Lung (tissue), 12 donors: ENCODE data around the gene SMU1. TPM values are rescaled to one million over a fixed set of nuclear protein-coding genes. Genes with fewer than 3 reads are reported as not detected.

Source experiments
- ATAC-seq: fragments of 200-7000 bp; cut with Tn5 transposase; one replicate; pipeline ENCODE4 v1.9.1; 2020; ENCODE audit warnings: moderate number of reproducible peaks; ENCODE audit not compliant: insufficient read depth, low FRiP score
- DNase-seq, 3 donors: peaks; one replicate each; pipeline ENCODE4 v3.0.0-alpha.2; 2013 to 2017
- H3K27ac ChIP-seq, 2 donors: one replicate each; pipeline ENCODE4 v1.5.1; 2013; ENCODE audit warnings: mild to moderate bottlenecking in 2 of 2, moderate library complexity in 2 of 2, control low read depth in 1 of 2, inconsistent platforms in 1 of 2, low read depth in 1 of 2, low read length in 1 of 2
- H3K27me3 ChIP-seq, 3 donors: one replicate each; pipeline ENCODE4 v1.5.1; 2013; ENCODE audit warnings: low read length in 2 of 3; ENCODE audit not compliant: control insufficient read depth in 3 of 3, insufficient read depth in 3 of 3
- H3K36me3 ChIP-seq, 4 donors: one replicate each; pipeline ENCODE4 v1.5.1; 2013; ENCODE audit warnings: low read length in 4 of 4, mild to moderate bottlenecking in 1 of 4, moderate library complexity in 1 of 4; ENCODE audit not compliant: control insufficient read depth in 4 of 4, insufficient read depth in 4 of 4
- H3K4me1 ChIP-seq, 5 donors: one replicate each; pipeline ENCODE4 v1.5.1; 2013; ENCODE audit warnings: low read length in 5 of 5, mild to moderate bottlenecking in 2 of 5, moderate library complexity in 1 of 5; ENCODE audit not compliant: control insufficient read depth in 5 of 5, insufficient read depth in 5 of 5
- H3K4me3 ChIP-seq: one replicate; pipeline ENCODE4 v1.5.1; 2013; ENCODE audit warnings: mild to moderate bottlenecking, control low read depth, moderate library complexity
- H3K9ac ChIP-seq, 2 donors: one replicate each; pipeline ENCODE4 v1.5.1; 2013; ENCODE audit warnings: low read length in 2 of 2, control low read depth in 1 of 2; ENCODE audit not compliant: insufficient read depth in 1 of 2
- H3K9me3 ChIP-seq, 4 donors: one replicate each; pipeline ENCODE4 v1.5.1; 2013; ENCODE audit warnings: low read length in 3 of 4, mild to moderate bottlenecking in 1 of 4, moderate library complexity in 1 of 4; ENCODE audit not compliant: control insufficient read depth in 4 of 4, insufficient read depth in 3 of 4
- WGBS, 2 donors: extraction: QIAGEN DNeasy Blood & Tissue Kit; methylation state at CpG; one replicate each; pipeline ENCODE4 v1.1.7; 2013; 5-methylcytosine and 5-hydroxymethylcytosine counted together
- polyA plus RNA-seq, 2 donors: library from polyadenylated mRNA; stranded (reverse); fragments of 200-250 nt; gene quantifications; one replicate each; pipeline ENCODE4 v1.2.1, GENCODE V29; 2013
- total RNA-seq, 2 donors: library from RNA; depleted of rRNA in 1 of 2; stranded (reverse); fragments of >200 nt in 1 of 2; gene quantifications; one replicate each; pipeline ENCODE4 v1.2.1, GENCODE V29; 2014 to 2021
- TF ChIP-seq, protein P1 (sequence below): IDR thresholded peaks from 2 replicates; pipeline ENCODE4 v1.5.1; 2012; ENCODE audit warnings: mild to moderate bottlenecking; ENCODE audit errors: control extremely low read depth, extremely low read depth
- donor health status: control.
- donor health status: control.
- donor health status: Bipolar disorder and iron deficiency.
- donor health status: healthy.
- donor health status: DM: yes; HTN: yes; CAD: no.

SMU1 gene
- total and polyA plus RNA-seq, 4 donors = 7.3 to 27.4 (median 14.8) TPM

DNA sequence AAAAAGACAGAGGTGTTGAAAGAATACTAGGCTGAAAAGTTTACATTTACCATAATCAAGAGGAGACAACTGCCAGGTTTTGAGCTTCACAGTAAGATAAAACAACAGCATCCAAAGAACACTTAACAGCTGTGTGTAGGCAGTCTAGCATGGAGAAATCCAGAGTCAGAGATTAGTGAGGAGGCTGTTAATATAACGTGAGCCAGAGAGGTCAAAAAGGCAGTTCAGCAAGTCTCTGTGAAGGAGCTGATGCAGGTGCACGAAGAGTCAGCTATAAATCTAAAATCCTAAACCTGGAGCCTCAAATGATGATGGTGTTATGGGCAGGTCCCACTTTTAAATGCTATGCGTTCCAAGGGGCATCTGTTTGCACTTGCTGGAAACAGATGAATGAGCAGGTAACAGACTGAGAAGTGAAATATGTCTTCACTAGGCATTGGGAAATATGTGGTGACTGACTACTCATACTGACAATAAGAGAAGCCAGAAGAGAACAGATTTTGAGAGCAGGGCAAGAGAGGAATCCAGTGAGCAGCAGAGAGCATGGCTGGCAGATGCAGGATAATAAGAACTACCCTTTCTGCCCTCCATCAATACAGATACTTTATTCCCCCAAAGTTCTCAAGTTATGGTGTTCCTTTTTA is 83.8 kb downstream of the SMU1 start:
- TF ChIP-seq, protein P1, sequence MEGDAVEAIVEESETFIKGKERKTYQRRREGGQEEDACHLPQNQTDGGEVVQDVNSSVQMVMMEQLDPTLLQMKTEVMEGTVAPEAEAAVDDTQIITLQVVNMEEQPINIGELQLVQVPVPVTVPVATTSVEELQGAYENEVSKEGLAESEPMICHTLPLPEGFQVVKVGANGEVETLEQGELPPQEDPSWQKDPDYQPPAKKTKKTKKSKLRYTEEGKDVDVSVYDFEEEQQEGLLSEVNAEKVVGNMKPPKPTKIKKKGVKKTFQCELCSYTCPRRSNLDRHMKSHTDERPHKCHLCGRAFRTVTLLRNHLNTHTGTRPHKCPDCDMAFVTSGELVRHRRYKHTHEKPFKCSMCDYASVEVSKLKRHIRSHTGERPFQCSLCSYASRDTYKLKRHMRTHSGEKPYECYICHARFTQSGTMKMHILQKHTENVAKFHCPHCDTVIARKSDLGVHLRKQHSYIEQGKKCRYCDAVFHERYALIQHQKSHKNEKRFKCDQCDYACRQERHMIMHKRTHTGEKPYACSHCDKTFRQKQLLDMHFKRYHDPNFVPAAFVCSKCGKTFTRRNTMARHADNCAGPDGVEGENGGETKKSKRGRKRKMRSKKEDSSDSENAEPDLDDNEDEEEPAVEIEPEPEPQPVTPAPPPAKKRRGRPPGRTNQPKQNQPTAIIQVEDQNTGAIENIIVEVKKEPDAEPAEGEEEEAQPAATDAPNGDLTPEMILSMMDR = no peak
- Histone ChIP-seq H3K36me3 (peaks cover 9 to 27% (median 26%) of the 10 kb centered on the region in 4 donors), H3K27me3 (no peaks in the 10 kb centered on the region), H3K4me1 (peaks cover 0 to 15% (median 5%) of the 10 kb centered on the region in 5 donors), H3K4me3 (no peak overlapping the region), H3K27ac (no peak overlapping the region), H3K9ac (no peak overlapping the region), H3K9me3 (no peaks in the 10 kb centered on the region)
- 66 to 72% methylated on average over 3 of the region's 3 CpGs for WGBS, 2 donors
- DNase-seq = peak in 1 of 3 donors; percentile 8
- ATAC-seq = no peak

DNA sequence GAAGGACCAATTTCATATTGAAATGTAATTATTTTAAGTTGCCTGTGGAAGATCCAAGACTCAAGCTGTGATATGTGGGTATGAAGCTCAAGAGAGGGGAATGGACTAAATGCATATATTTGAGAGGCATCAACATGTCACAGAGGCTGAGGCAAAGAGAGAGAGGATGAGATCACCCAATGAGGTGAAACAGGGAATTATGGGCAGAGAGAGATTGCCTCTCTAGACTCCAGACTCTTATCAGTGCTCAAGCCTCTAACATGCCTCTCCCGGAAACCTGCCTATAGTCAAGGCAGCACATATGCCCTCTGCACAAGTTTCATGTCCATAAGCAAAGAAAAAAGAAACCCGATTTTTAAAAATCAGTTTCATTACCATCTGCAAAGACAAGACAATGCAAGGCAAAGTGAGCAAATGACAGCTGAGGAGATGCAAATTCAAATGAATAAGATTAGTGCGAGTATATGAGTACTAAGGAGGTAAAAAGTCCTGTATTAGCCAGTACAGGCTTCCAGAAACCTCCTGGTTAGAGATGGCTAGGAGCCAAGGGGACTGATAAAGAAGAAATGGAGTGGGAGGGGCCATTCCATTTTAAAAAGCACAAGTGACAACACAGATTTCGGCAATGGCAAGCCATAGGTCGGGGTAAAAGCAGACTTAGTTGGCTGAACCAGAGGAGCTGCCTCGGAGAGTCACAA is 84.4 kb downstream of the SMU1 start:
- Histone ChIP-seq H3K4me1 (peaks cover 0 to 15% (median 5%) of the 10 kb centered on the region in 5 donors), H3K27me3 (no peaks in the 10 kb centered on the region), H3K9me3 (no peaks in the 10 kb centered on the region), H3K36me3 (peaks cover 9 to 33% (median 30%) of the 10 kb centered on the region in 4 donors), H3K4me3 (no peak overlapping the region), H3K9ac (no peak overlapping the region), H3K27ac (peak overlapping the region in 1 of 2 donors; percentile 12)
- no peak for ATAC-seq
- 75 to 81% methylated on average over 6 of the region's 6 CpGs for WGBS, 2 donors
- peak in 1 of 3 donors; percentile 14 for DNase-seq
- TF ChIP-seq, protein P1 = no peak

Other genes with a start within 250 kb of the SMU1 start
- gene APTX, start 75.0 kb downstream of the SMU1 start, total RNA-seq = 10 to 100 TPM; 26.3 to 26.8 TPM
- 10 to 100 TPM; 25.2 to 29.1 TPM for gene APTX, start 75.0 kb downstream of the SMU1 start, polyA plus RNA-seq
- gene DNAJA1, start 51.4 kb downstream of the SMU1 start, total RNA-seq = 100 to 1,000 TPM in 1 of 2 donors, 10 to 100 TPM in 1; 92.5 to 117 TPM
- 100 to 1,000 TPM in 1 of 2 donors, 10 to 100 TPM in 1; 51.9 to 127 TPM for gene DNAJA1, start 51.4 kb downstream of the SMU1 start, polyA plus RNA-seq
- 100 to 1,000 TPM in 1 of 2 donors, 10 to 100 TPM in 1; 58.8 to 114 TPM for gene B4GALT1, start 90.7 kb upstream of the SMU1 start, total RNA-seq
- 100 to 1,000 TPM in 1 of 2 donors, 10 to 100 TPM in 1; 27.2 to 130 TPM for gene B4GALT1, start 90.7 kb upstream of the SMU1 start, polyA plus RNA-seq
- not detected for gene SPINK4, start 163.5 kb upstream of the SMU1 start, total RNA-seq
- not detected for gene SPINK4, start 163.5 kb upstream of the SMU1 start, polyA plus RNA-seq
- gene BAG1, start 188.0 kb upstream of the SMU1 start, total RNA-seq = 100 to 1,000 TPM in 1 of 2 donors, 10 to 100 TPM in 1; 84.1 to 135 TPM
- 100 to 1,000 TPM; 101 to 112 TPM for gene BAG1, start 188.0 kb upstream of the SMU1 start, polyA plus RNA-seq
- gene CHMP5, start 188.4 kb upstream of the SMU1 start, total RNA-seq = 10 to 100 TPM; 54.9 to 69.6 TPM
- gene CHMP5, start 188.4 kb upstream of the SMU1 start, polyA plus RNA-seq = 10 to 100 TPM; 52.3 to 87.5 TPM
- gene NFX1, start 213.8 kb upstream of the SMU1 start, total RNA-seq = 10 to 100 TPM; 34.7 to 43.4 TPM
- 10 to 100 TPM; 13.1 to 17.9 TPM for gene NFX1, start 213.8 kb upstream of the SMU1 start, polyA plus RNA-seq